Heart right ventricle (tissue), 16 donors: Measurements from ENCODE around the gene TIGD7. TPM values are rescaled to one million over a fixed set of nuclear protein-coding genes. Genes with fewer than 3 reads are reported as not detected.
"Not testable (repeated sequence)": the region's sequence is repeated elsewhere in the genome, so short reads cannot be mapped to it uniquely, and the experiment has no call there.

Source experiments
- ATAC-seq, 8 donors: fragments of 200-7000 bp; cut with Tn5 transposase; one replicate each; pipeline ENCODE4 v1.9.1; 2020; ENCODE audit warnings: mild to moderate bottlenecking in 8 of 8, moderate library complexity in 8 of 8, moderate number of reproducible peaks in 1 of 8
- DNase-seq, 2 donors: peaks; one replicate each; pipeline ENCODE4 v3.0.0-alpha.2; 2020
- H3K27ac ChIP-seq, 10 donors: fragments of 200-600 bp; sonication (generic) in 2 of 10; one replicate each; pipeline versions ENCODE4 v1.5.0 to v1.8.0; 2020 to 2022; ENCODE audit warnings: mild to moderate bottlenecking in 3 of 10
- H3K27me3 ChIP-seq, 7 donors: fragments of 200-600 bp; one replicate each; pipeline ENCODE4 v1.8.0; 2021 to 2022; ENCODE audit warnings: mild to moderate bottlenecking in 2 of 7
- H3K36me3 ChIP-seq, 9 donors: fragments of 200-600 bp; sonication (generic) in 1 of 9; one replicate each; pipeline versions ENCODE4 v1.5.0 to v1.8.0; 2020 to 2022; ENCODE audit warnings: mild to moderate bottlenecking in 2 of 9
- H3K4me1 ChIP-seq, 9 donors: fragments of 200-600 bp; sonication (generic) in 1 of 9; one replicate each; pipeline versions ENCODE4 v1.5.0 to v1.8.0; 2020 to 2022; ENCODE audit warnings: mild to moderate bottlenecking in 4 of 9
- H3K4me3 ChIP-seq, 10 donors: fragments of 200-600 bp; sonication (generic) in 2 of 10; one replicate each; pipeline versions ENCODE4 v1.5.0 to v1.8.0; 2020 to 2022; ENCODE audit warnings: mild to moderate bottlenecking in 7 of 10, moderate library complexity in 2 of 10
- H3K9me3 ChIP-seq, 11 donors: fragments of 200-600 bp in 10 of 11; sonication (generic) in 2 of 11; one replicate each; pipeline versions ENCODE4 v1.5.0 to v1.8.0; 2013 to 2022; ENCODE audit warnings: mild to moderate bottlenecking in 2 of 11, control low read depth in 1 of 11, moderate library complexity in 1 of 11
- WGBS, 2 donors: extraction: QIAGEN DNeasy Blood & Tissue Kit; methylation state at CpG; one replicate each; pipeline ENCODE4 v1.1.7; 2013; ENCODE audit warnings: inconsistent platforms in 1 of 2; 5-methylcytosine and 5-hydroxymethylcytosine counted together
- intact Hi-C, 10 donors: fragments of 100-400 bp; cut with DNase I; formaldehyde crosslinking; loops; one replicate each; pipeline versions ENCODE4 v1.11.1 to v1.14.2; 2022
- polyA plus RNA-seq, 2 donors: library from polyadenylated mRNA; stranded (reverse); fragments of 200-250 nt; gene quantifications; one replicate each; pipeline ENCODE4 v1.2.3, GENCODE V29; 2013
- total RNA-seq, 10 donors: library from RNA; stranded (reverse); fragmentation: NEBNext Ultra II Directional in 3 of 10; extraction: Animal tissue kit (Norgen Biotek cat#: 25700) in 3 of 10; gene quantifications; one replicate each; pipeline versions ENCODE4 v1.2.1 to v1.2.4, GENCODE V29; 2021 to 2023
- TF ChIP-seq, protein P1 (sequence below), 9 donors: fragments of 200-600 bp; sonication (generic) in 2 of 9; IDR thresholded peaks; one replicate each; pipeline versions ENCODE4 v1.5.0 to v1.8.0; 2021 to 2022; ENCODE audit warnings: antibody characterized with exemption in 9 of 9, mild to moderate bottlenecking in 5 of 9, moderate library complexity in 1 of 9
- donor health status: Arrhythmogenic right ventricular cardiomyopathy.
- donor health status: ischemic (EF 13 %, LVEDD 7.1; RV severe dilation, severe dysfunction).
- donor health status: healthy with polysubstance abuse.
- donor health status: DM: no; HTN: yes; CAD: no.
- donor health status: DM: no; HTN: no; CAD: no.
- donor health status: ischemic (EF 25% LVEDD 6.9; RV normal size, moderate dysfunction).
- donor health status: ischemic (EF 25% LVEDD 5.7; RV mildly dilated, moderate dysfunction).
- donor health status: healthy.
- donor health status: DM: yes; HTN: yes; CAD: no.
- donor health status: Ischemic cardiomyopathy.
- donor health status: ischemic (EF 35%, LVEDD 5.7; RV mildly dilated, moderate dysfunction).
- donor health status: nonischemic (EF 11% LVEDD 7.7; RV severe dilation, severe dysfunction).
- donor health status: DM: yes; HTN: yes; CAD: no.
- donor health status: PGD.
- donor health status: ischemic (EF 29% LVEDD 5.4; RV normal size, mild dysfunction).
- donor health status: nonischemic (EF 23%, LVEDD 6.1; RV moderate dilation, normal function).

Gene TIGD7
- total and polyA plus RNA-seq, 12 donors: 4.7 to 11.2 (median 8.3) TPM

DNA sequence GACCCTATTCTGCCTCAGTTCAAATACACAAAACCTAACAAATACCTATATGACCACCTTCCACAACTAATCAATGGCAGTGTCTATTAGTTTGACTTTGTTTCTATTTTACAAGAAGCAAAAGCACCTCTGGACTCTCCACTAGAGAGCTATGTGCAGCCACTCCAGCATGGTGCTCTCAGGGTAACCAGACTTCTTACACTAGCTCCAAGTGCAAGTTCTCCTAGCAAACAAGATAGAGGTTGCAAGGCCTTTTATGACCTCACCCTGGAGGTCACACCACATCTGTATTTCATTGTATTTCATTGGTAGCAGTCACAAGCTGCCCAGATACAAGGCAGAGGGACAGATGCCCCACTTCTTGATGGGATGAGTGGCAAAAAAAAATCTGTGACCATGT is 30.3 kb downstream of the TIGD7 start:
- TF ChIP-seq, protein P1, sequence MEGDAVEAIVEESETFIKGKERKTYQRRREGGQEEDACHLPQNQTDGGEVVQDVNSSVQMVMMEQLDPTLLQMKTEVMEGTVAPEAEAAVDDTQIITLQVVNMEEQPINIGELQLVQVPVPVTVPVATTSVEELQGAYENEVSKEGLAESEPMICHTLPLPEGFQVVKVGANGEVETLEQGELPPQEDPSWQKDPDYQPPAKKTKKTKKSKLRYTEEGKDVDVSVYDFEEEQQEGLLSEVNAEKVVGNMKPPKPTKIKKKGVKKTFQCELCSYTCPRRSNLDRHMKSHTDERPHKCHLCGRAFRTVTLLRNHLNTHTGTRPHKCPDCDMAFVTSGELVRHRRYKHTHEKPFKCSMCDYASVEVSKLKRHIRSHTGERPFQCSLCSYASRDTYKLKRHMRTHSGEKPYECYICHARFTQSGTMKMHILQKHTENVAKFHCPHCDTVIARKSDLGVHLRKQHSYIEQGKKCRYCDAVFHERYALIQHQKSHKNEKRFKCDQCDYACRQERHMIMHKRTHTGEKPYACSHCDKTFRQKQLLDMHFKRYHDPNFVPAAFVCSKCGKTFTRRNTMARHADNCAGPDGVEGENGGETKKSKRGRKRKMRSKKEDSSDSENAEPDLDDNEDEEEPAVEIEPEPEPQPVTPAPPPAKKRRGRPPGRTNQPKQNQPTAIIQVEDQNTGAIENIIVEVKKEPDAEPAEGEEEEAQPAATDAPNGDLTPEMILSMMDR (IDR thresholded peaks at IDR 0.05): no peak
- DNase-seq (no peak), ATAC-seq (no peak)
- no peaks in the 10 kb centered on the region for H3K27me3 ChIP-seq
- H3K36me3 ChIP-seq: peaks cover 0 to under 1% (median 0%) of the 10 kb centered on the region in 9 donors
- no peak overlapping the region for H3K27ac ChIP-seq
- H3K9me3 ChIP-seq: peaks cover 0 to 50% (median 0%) of the 10 kb centered on the region in 11 donors
- H3K4me3 ChIP-seq: no peak overlapping the region
- intact Hi-C loops: no loop called here
- H3K4me1 ChIP-seq: no peaks in the 10 kb centered on the region

DNA sequence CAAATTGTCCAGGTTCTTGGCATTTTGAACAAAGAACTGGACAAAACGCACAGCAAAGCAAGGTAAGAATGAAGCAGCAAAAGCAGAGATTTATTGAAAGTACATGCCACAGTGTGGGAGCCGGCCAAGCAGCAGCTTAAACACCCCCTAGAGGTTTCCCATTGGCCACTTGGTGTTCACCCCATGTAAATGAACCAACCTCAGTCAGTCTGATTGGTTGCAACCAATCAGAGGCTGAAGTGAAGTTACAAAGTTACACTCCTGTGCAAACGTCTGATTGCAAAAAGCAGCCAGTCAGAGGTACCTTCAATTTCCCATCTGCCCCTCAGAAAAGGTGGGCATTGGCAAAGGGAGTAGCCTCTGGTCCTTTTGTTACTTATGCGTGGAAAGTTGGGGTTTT is 30.7 kb downstream of the TIGD7 start:
- TF ChIP-seq, protein P1 (IDR thresholded peaks at IDR 0.05): no peak
- H3K27ac ChIP-seq: no peak overlapping the region
- H3K36me3 ChIP-seq: peaks cover 0 to 5% (median 0%) of the 10 kb centered on the region in 9 donors
- ATAC-seq (no peak), DNase-seq (no peak)
- H3K27me3 ChIP-seq: no peaks in the 10 kb centered on the region
- H3K4me3 ChIP-seq: no peak overlapping the region
- peaks cover 0 to 55% (median 0%) of the 10 kb centered on the region in 11 donors for H3K9me3 ChIP-seq
- WGBS, 2 donors: 59 to 63% methylated on average over 4 of the region's 4 CpGs
- no peaks in the 10 kb centered on the region for H3K4me1 ChIP-seq
- intact Hi-C loops: no loop called here

DNA sequence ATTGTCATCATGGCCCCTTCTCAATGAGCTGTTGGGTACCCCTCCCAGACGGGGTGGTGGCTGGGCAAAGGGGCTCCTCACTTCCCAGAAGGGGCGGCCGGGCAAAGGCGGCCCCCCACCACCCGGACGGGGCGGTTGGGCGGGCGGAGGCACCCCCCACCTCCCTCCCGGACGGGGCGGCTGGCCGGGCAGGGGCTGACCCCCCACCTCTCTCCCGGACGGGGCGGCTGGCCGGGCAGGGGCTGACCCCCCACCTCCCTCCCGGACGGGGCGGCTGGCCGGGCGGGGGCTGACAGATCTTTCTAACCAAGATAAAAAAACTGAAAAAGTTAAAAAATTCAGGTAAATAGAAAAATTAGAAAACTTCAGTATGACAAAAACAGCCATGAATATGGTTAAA is 33.9 kb downstream of the TIGD7 start:
- H3K9me3 ChIP-seq: peaks cover 0 to 87% (median 12%) of the 10 kb centered on the region in 11 donors
- DNase-seq, intact Hi-C loops, H3K27me3 ChIP-seq, H3K4me3 ChIP-seq, H3K27ac ChIP-seq, H3K4me1 ChIP-seq, ATAC-seq: not testable (repeated sequence)
- peaks cover 0 to 32% (median 13%) of the 10 kb centered on the region in 9 donors for H3K36me3 ChIP-seq
- 93 to 94% methylated on average over 22 of the region's 22 CpGs for WGBS, 2 donors

DNA sequence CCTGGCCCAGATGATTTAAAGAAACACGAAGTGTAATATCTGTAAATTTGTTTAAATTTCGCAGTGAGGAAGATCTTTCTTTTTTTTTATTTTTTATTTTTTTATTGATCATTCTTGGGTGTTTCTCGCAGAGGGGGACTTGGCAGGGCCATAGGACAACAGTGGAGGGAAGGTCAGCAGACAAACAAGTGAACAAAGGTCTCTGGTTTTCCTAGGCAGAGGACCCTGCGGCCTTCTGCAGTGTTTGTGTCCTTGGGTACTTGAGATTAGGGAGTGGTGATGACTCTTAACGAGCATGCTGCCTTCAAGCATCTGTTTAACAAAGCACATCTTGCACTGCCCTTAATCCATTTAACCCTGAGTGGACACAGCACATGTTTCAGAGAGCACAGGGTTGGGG is 34.5 kb downstream of the TIGD7 start:
- 77% methylated on average over 5 of the region's 5 CpGs for WGBS, 2 donors
- H3K4me1 ChIP-seq, H3K4me3 ChIP-seq, intact Hi-C loops, H3K27ac ChIP-seq, H3K27me3 ChIP-seq, DNase-seq, ATAC-seq: not testable (repeated sequence)
- Histone ChIP-seq H3K9me3 (peaks cover 0 to 92% (median 12%) of the 10 kb centered on the region in 11 donors), H3K36me3 (peaks cover 0 to 37% (median 19%) of the 10 kb centered on the region in 9 donors)

DNA sequence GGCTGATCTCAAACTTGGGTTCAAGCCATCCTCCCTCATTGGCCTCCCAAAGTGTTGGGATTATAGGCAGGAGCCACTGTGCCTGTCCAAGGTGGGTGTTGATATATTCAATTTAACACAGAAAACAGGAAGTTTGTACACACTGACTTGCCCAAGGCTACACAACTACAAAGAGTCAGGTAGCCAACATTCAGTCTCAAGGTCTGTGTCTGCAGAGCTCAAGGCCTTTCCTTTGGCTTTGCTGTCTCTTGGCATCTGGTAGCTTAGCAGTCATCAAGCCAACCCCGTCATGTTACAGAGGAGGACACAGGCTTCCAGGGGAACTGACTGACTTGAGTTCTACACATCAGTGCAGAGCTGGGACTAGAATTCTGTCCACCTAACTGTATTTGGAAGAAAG is 36.9 kb downstream of the TIGD7 start:
- no peak for DNase-seq
- Histone ChIP-seq H3K4me3 (no peak overlapping the region), H3K36me3 (peaks cover 0 to 40% (median 20%) of the 10 kb centered on the region in 9 donors), H3K4me1 (peaks cover 0 to 21% (median 14%) of the 10 kb centered on the region in 9 donors), H3K27ac (no peak overlapping the region), H3K27me3 (no peaks in the 10 kb centered on the region), H3K9me3 (peaks cover 0 to 86% (median 12%) of the 10 kb centered on the region in 11 donors)
- intact Hi-C loops: loop anchor here in 7 of 10 donors (5.0 to 10.0 kb wide), 6 partner anchors 63 to 237 kb away; partner anchors contain the start of genes CLUAP1 (in 4 of the 7) and C16orf90 (in 1 of the 7)
- 77 to 88% methylated on average over 1 of the region's 1 CpG for WGBS, 2 donors
- ATAC-seq: no peak
- TF ChIP-seq, protein P1 (IDR thresholded peaks at IDR 0.05): no peak
